GM18517 (cell line): Measurements from ENCODE around the gene TUFM.
"Not testable (repeated sequence)": the region's sequence is repeated elsewhere in the genome, so short reads cannot be mapped to it uniquely, and the experiment has no call there.

Source experiments
- ATAC-seq: cut with Tn5 transposase; IDR thresholded peaks from one replicate; pipeline ENCODE4 v1.9.1; 2021; ENCODE audit warnings: mild to moderate bottlenecking, moderate library complexity; ENCODE audit not compliant: unreplicated experiment

TUFM gene

GRCh38 chr16:28839004-28839639 lies 7.0 kb downstream of the TUFM start:
- ATAC-seq = no peak

- ATAC-seq = no peak
Observed at GRCh38 chr16:28838558-28838918, 7.6 kb downstream of the TUFM start.

- ATAC-seq = no peak
Observed at GRCh38 chr16:28837672-28838557, 8.2 kb downstream of the TUFM start.

GRCh38 chr16:28836761-28837064 lies 9.4 kb downstream of the TUFM start:
- no peak for ATAC-seq

GRCh38 chr16:28835864-28836760 lies 10.0 kb downstream of the TUFM start:
- ATAC-seq = no peak

- ATAC-seq = no peak
Observed at GRCh38 chr16:28834873-28835863, 11.0 kb downstream of the TUFM start.

GRCh38 chr16:28834349-28834748 lies 11.8 kb downstream of the TUFM start:
- ATAC-seq = no peak

- no peak for ATAC-seq
Observed at GRCh38 chr16:28830531-28830930, 15.6 kb downstream of the TUFM start.

- ATAC-seq = no peak
Observed at GRCh38 chr16:28829747-28830146, 16.4 kb downstream of the TUFM start.

- no peak for ATAC-seq
Observed at GRCh38 chr16:28826141-28826540, 20.0 kb downstream of the TUFM start.

GRCh38 chr16:28824717-28824973 lies 21.5 kb downstream of the TUFM start:
- ATAC-seq = no peak

- peak; percentile 45 for ATAC-seq
Observed at GRCh38 chr16:28823873-28824716, 22.1 kb downstream of the TUFM start.

- peak; percentile 25 for ATAC-seq
Observed at GRCh38 chr16:28823291-28823872, 22.8 kb downstream of the TUFM start.

GRCh38 chr16:28822520-28823290 lies 23.4 kb downstream of the TUFM start, which contains the start of gene ATXN2L:
TSS of gene ATXN2L (plus strand) at chr16:28822999. CDS start at chr16:28823260, 261 bp downstream.
- peak; percentile 46 for ATAC-seq

- no peak for ATAC-seq
Observed at GRCh38 chr16:28821874-28822519, 24.2 kb downstream of the TUFM start.

- ATAC-seq = not testable (repeated sequence)
Observed at GRCh38 chr16:28820546-28820945, 25.6 kb downstream of the TUFM start.

GRCh38 chr16:28820016-28820415 lies 26.1 kb downstream of the TUFM start:
- ATAC-seq = no peak
